ENCODE data around the gene PFKFB1.
"Not testable (repeated sequence)": the region's sequence is repeated elsewhere in the genome, so short reads cannot be mapped to it uniquely, and the experiment has no call there.

PFKFB1 gene

GRCh38 chrX:54992911-54993622 lies 921 bp downstream of the PFKFB1 start:
- no peak for DNase-seq

DNA sequence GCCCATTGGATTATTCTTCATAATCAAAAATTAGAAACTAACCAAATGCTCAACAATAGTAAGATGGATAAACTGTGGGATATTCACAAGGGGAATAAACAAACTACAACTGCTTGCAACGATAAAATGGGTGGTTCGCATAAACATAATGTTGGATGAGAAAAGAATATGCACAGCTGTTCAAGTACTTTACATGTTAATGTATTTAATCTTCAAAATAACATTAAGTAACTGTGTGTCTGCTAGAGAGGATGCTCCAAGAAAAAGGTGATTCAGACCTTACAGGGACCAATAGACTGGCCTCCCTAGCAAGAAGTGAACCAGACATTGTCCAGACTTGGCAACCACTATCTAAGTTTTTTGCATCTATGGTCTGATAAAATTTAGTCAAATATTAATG lies 2.3 kb downstream of the PFKFB1 start:
- DNase-seq: no peak

DNA sequence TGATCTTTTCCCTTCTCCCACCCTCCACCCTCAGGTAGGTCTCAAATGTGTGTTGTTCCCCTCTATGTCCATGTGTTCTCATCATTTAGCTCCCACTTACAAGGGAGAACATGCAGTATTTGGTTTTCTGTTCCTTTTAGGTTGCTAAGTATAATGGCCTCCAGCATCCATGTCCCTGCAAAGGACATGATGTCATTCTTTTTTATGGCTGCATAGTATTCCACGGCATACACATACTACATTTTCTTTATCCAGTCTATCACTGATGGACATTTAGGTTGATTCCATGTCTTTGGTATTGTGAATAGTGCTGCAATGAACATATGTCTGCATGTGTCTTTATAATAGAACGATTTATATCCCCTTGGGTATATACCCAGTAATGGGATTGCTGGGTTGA lies 10.7 kb downstream of the PFKFB1 start:
- not testable (repeated sequence) for DNase-seq

GRCh38 chrX:54980334-54980733 lies 13.7 kb downstream of the PFKFB1 start:
- DNase-seq: no peak

DNA sequence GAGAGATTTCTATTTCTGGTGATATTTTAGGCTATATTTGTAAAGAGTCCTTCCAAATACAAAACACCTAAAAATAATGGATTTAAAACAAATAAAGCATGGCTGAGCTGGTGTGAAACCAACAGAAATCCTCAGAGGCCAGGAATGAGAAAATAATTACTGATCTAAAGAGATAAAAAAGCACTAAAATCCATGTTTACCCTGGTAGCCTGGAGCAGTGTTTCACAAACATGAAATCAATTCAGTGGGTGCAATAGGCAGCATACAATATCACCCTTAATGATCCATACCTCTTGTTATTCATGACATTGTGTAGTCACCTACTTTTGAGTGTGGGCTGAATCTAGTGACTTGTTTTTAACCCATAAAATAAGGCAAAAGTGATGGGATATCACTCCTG lies 14.6 kb downstream of the PFKFB1 start:
- DNase-seq: no peak

GRCh38 chrX:54978448-54978847 lies 15.5 kb downstream of the PFKFB1 start:
- DNase-seq: no peak

DNA sequence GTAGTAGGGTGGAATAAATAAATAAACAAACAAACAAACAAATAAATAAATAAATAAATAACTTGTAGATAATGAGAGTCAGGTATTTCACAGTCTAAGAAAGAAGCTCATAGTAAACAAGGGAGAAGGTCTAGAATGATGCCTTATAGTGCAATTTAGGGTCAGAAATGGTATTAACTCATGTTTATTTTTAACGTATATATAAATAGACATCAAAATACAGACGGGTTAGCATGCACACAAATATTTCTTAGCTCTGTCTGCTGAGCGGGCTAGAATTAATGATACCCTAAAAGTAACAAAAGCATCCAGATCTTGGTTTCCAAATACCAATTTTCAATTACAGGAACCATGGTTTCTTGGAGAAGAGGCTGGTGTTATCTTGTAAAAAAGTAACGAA lies 16.6 kb downstream of the PFKFB1 start:
- no peak for DNase-seq

- no peak for DNase-seq
Measured at GRCh38 chrX:54964766-54965497, 29.1 kb downstream of the PFKFB1 start.

- DNase-seq: no peak
Measured at GRCh38 chrX:54961750-54962149, 32.2 kb downstream of the PFKFB1 start.

DNA sequence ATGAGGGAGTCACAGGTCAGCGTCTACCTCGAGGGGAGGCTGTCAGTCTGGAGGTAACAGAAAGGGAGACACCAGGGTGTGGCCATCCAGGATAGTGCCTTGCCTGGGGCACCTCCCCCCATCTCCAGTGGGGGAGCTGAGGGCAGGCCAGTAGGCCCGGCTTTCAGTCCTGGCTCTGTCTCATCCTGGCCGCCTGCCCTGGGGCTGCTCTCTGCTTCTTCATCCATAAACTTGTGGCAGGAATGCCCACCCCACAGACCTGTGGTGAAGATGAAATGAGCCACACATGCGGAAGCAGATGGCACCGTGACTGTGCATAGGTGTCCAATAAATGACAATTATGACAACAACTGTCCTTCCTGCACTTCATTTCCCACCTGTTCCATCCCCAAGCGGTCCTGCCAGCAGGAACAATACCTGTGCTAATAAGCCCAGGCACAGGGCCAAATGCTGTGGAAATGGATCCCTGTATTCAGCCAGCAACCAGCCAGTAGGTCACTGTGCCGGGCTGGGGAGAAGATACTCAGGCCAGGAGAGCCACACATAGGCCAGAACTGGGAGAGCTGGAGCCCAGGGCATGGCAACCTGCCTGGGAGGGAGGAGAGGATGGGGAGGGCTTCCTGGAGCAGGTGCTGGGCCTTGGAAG lies 43.1 kb downstream of the PFKFB1 start:
- no peak for DNase-seq

DNA sequence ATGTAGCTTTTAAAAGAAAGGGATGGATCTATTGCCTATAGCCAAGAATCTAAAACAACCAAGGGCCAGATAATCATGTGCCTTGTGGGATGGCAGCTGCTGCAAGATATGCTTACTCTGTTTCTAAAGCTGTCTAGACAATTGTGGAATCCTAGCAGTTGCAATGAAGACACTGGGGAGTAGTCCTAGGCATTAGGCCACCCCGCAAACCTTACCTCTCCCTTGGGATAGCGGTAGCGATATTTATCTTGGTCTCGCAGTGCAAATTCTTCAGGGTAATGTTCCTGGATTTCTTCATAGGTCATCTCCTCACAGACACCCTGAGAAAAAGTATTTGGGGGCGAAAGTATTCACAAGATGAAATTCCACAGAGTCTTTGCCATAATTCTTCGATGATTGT lies 48.8 kb downstream of the PFKFB1 start:
- DNase-seq: no peak

- DNase-seq: no peak
Measured at GRCh38 chrX:54944816-54945215, 49.2 kb downstream of the PFKFB1 start.

GRCh38 chrX:54937416-54937815 lies 56.6 kb downstream of the PFKFB1 start:
- DNase-seq: no peak

- DNase-seq: no peak
Measured at GRCh38 chrX:54935306-54935705, 58.7 kb downstream of the PFKFB1 start.

- DNase-seq: no peak
Measured at GRCh38 chrX:54934890-54935289, 59.1 kb downstream of the PFKFB1 start.

GRCh38 chrX:54934058-54934457 lies 59.9 kb downstream of the PFKFB1 start:
- DNase-seq: no peak

- no peak for DNase-seq
Measured at GRCh38 chrX:54933150-54933826, 60.7 kb downstream of the PFKFB1 start.

DNA sequence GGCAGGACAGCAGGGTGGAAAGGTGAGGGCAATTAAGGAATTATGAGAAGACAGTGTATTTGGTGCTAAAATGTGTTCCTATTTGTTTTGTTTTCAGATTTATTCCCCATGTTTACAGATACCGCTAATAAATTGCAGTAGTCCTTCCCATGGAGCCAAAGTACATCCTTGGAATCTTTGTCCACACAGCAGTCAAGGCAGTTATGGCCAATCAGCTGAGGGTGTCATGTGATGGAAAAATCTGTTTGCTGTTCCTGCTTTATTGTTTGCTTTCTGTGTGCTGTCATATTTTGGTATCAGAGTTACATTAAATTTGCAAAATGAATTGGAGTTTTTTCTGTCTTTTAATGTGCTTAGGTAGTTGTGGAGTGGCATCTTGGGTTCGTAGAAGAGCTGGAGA lies 62.9 kb downstream of the PFKFB1 start:
- DNase-seq: no peak

- DNase-seq: no peak
Measured at GRCh38 chrX:54930291-54931049, 63.5 kb downstream of the PFKFB1 start.

DNA sequence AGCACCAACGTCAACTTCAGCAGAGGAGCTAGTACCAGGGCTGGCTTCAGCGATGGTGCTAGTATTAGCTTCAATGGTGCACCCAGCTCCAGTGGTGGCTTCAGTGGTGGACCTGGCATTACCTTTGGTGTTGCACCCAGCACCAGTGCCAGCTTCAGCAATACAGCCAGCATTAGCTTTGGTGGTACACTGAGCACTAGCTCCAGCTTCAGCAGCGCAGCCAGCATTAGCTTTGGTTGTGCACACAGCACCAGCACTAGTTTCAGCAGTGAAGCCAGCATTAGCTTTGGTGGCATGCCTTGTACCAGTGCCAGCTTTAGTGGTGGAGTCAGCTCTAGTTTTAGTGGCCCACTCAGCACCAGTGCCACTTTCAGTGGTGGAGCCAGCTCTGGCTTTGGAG lies 65.1 kb downstream of the PFKFB1 start:
- no peak for DNase-seq

GRCh38 chrX:54926978-54927377 lies 67.0 kb downstream of the PFKFB1 start:
- no peak for DNase-seq

- DNase-seq: no peak
Measured at GRCh38 chrX:54923376-54923775, 70.6 kb downstream of the PFKFB1 start.

GRCh38 chrX:54922547-54922946 lies 71.4 kb downstream of the PFKFB1 start:
- DNase-seq: no peak
